ENCODE results near the gene HMGCS2. TPM values are rescaled to one million over a fixed set of nuclear protein-coding genes. Genes with fewer than 3 reads are reported as not detected.

The HMGCS2 gene
- total and polyA plus RNA-seq, 9 of the 15 experiments (the other 6 are each of a cell fraction or from before 2014, with no cell fraction given), result 0.13 TPM; not detected in 8

DNA sequence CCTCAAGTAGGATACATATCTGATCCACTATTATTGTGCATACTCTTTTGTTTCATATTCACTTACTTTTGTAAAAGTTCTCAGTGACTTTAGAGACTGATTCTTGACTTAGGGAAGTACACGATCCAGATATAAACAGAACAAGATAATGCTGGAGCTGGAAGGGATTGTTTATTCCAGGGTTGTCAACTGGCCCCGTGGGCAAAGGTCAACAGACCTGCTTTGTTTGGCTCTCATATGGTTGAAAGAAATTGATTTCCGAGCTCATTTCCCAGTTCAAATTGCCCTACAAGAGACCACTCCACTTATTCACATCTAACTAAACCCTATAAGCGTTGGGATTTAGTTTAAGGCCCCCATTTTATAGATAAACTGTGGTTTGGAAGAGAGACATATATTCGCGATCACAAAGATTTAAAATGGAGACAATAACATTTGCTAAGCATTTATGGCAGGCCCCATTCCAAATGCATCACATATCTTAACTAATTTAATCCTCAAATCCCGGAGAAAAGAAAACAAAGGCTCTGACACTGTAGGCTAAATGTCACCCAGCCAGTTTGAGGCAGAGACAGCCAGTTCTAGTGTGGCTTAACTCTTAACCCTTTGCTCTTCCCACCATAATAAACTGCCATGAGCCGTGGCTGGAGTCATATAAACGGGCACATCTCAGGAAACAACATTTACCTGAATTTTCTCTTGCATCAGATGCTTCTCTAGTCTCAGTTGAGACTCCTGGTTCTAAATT is 21.9 kb upstream of the HMGCS2 start:
- ChIA-PET CTCF (ENCODE audit: low intra/inter-chr PET ratio) (no interaction called here), POLR2A (no interaction called here)
- ATAC-seq (no peak), DNase-seq (ENCODE audit: extremely low read depth in 1 of 4, low spot score in 3 of 4) (no peak), FAIRE-seq (no peak)
- Histone ChIP-seq H2AFZ (ENCODE audit: low read depth, low read length) (no peak overlapping the region), H4K20me1 (replicated peaks; ENCODE audit: control insufficient read depth, insufficient read depth, low read length) (no peaks in the 10 kb centered on the region), H3K27ac (ENCODE audit: extremely low read depth, low read depth, low read length) (no peak overlapping the region), H3K9me3 (replicated peaks; ENCODE audit: control insufficient read depth, insufficient read depth, low read depth, low read length) (no peaks in the 10 kb centered on the region), H3K9ac (ENCODE audit: insufficient read depth in 1 of 2, low read depth in 2 of 2, low read length in 2 of 2) (no peak overlapping the region), H3K79me2 (ENCODE audit: control insufficient read depth, insufficient read depth, low read length) (no peaks in the 10 kb centered on the region), H3K4me3 (no peak overlapping the region), H3K36me3 (ENCODE audit: control insufficient read depth, insufficient read depth, low read length) (no peaks in the 10 kb centered on the region), H3K27me3 (ENCODE audit: control insufficient read depth in 2 of 2, insufficient read depth in 2 of 2, low read length in 2 of 2) (peaks cover 15 to 23% of the 10 kb centered on the region in 2 experiments; a peak in 3 of 5 replicates), H3K9me1 (ENCODE audit: control insufficient read depth, insufficient read depth, low read length) (no peaks in the 10 kb centered on the region), H3K4me2 (ENCODE audit: insufficient read depth, low read length) (no peak overlapping the region), H3K4me1 (replicated peaks in 1 of 2; ENCODE audit: control insufficient read depth in 2 of 2, insufficient read depth in 2 of 2, low read length in 2 of 2) (no peaks in the 10 kb centered on the region)
- in situ Hi-C loops (cut with MboI) (no loop called here), intact Hi-C loops (cut with micrococcal nuclease) (no loop called here)
- WGBS (ENCODE audit: insufficient coverage, low coverage, missing lambda C conversion rate), result 0% methylated on average over 9 of the region's 9 CpGs
- no TSS peak for BruUV-seq (replicated peaks)
- no peak for TF ChIP-seq ZKSCAN3 (CRISPR knock-in tag; IDR thresholded peaks at IDR 0.05)
- no peak for TF ChIP-seq MTA3 (IDR thresholded peaks at IDR 0.05; ENCODE audit: borderline replicate concordance)
- no peak for TF ChIP-seq PHF20 (IDR thresholded peaks at IDR 0.05; ENCODE audit: partially characterized antibody)
- TF ChIP-seq YY1 (IDR thresholded peaks at IDR 0.05; ENCODE audit: borderline replicate concordance in 1 of 3, control insufficient read depth in 1 of 3, extremely low read depth in 1 of 3, insufficient read depth in 3 of 3, insufficient read length in 1 of 3, insufficient replicate concordance in 2 of 3, low read depth in 1 of 3, low read length in 2 of 3), result no peak
- no peak for TF ChIP-seq THRAP3 (IDR thresholded peaks at IDR 0.05; ENCODE audit: borderline replicate concordance)
- no peak for TF ChIP-seq PHB2 (IDR thresholded peaks at IDR 0.05; ENCODE audit: low read depth)
- TF ChIP-seq PTTG1 (tag; IDR thresholded peaks at IDR 0.05; ENCODE audit: low read depth), result no peak
- TF ChIP-seq ZNF436 (CRISPR knock-in tag; IDR thresholded peaks at IDR 0.05), result no peak
- no peak for TF ChIP-seq ZC3H4 (CRISPR knock-in tag; IDR thresholded peaks at IDR 0.05; ENCODE audit: borderline replicate concordance)
- no peak for TF ChIP-seq SRSF1 (IDR thresholded peaks at IDR 0.05; ENCODE audit: low read depth, low read length)
- no peak for TF ChIP-seq NFIC (IDR thresholded peaks at IDR 0.05)
- TF ChIP-seq RBM25 (IDR thresholded peaks at IDR 0.05; ENCODE audit: low read depth, low read length, severe bottlenecking), result no peak
- TF ChIP-seq, protein P1, sequence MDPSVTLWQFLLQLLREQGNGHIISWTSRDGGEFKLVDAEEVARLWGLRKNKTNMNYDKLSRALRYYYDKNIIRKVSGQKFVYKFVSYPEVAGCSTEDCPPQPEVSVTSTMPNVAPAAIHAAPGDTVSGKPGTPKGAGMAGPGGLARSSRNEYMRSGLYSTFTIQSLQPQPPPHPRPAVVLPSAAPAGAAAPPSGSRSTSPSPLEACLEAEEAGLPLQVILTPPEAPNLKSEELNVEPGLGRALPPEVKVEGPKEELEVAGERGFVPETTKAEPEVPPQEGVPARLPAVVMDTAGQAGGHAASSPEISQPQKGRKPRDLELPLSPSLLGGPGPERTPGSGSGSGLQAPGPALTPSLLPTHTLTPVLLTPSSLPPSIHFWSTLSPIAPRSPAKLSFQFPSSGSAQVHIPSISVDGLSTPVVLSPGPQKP (CRISPR knock-in tag; IDR thresholded peaks at IDR 0.05), result no peak
- TF ChIP-seq, protein P2, sequence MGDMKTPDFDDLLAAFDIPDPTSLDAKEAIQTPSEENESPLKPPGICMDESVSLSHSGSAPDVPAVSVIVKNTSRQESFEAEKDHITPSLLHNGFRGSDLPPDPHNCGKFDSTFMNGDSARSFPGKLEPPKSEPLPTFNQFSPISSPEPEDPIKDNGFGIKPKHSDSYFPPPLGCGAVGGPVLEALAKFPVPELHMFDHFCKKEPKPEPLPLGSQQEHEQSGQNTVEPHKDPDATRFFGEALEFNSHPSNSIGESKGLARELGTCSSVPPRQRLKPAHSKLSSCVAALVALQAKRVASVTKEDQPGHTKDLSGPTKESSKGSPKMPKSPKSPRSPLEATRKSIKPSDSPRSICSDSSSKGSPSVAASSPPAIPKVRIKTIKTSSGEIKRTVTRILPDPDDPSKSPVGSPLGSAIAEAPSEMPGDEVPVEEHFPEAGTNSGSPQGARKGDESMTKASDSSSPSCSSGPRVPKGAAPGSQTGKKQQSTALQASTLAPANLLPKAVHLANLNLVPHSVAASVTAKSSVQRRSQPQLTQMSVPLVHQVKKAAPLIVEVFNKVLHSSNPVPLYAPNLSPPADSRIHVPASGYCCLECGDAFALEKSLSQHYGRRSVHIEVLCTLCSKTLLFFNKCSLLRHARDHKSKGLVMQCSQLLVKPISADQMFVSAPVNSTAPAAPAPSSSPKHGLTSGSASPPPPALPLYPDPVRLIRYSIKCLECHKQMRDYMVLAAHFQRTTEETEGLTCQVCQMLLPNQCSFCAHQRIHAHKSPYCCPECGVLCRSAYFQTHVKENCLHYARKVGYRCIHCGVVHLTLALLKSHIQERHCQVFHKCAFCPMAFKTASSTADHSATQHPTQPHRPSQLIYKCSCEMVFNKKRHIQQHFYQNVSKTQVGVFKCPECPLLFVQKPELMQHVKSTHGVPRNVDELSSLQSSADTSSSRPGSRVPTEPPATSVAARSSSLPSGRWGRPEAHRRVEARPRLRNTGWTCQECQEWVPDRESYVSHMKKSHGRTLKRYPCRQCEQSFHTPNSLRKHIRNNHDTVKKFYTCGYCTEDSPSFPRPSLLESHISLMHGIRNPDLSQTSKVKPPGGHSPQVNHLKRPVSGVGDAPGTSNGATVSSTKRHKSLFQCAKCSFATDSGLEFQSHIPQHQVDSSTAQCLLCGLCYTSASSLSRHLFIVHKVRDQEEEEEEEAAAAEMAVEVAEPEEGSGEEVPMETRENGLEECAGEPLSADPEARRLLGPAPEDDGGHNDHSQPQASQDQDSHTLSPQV (IDR thresholded peaks at IDR 0.05), result no peak
- TF ChIP-seq, protein P3, sequence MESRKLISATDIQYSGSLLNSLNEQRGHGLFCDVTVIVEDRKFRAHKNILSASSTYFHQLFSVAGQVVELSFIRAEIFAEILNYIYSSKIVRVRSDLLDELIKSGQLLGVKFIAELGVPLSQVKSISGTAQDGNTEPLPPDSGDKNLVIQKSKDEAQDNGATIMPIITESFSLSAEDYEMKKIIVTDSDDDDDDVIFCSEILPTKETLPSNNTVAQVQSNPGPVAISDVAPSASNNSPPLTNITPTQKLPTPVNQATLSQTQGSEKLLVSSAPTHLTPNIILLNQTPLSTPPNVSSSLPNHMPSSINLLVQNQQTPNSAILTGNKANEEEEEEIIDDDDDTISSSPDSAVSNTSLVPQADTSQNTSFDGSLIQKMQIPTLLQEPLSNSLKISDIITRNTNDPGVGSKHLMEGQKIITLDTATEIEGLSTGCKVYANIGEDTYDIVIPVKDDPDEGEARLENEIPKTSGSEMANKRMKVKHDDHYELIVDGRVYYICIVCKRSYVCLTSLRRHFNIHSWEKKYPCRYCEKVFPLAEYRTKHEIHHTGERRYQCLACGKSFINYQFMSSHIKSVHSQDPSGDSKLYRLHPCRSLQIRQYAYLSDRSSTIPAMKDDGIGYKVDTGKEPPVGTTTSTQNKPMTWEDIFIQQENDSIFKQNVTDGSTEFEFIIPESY (CRISPR knock-in tag; IDR thresholded peaks at IDR 0.05), result no peak

Measured in K562 (cell line).